Omental fat pad (tissue), 4 donors: ENCODE measurements around the gene PP2D1. TPM values are rescaled to one million over a fixed set of nuclear protein-coding genes. Genes with fewer than 3 reads are reported as not detected.
"Not testable (repeated sequence)": the region's sequence is repeated elsewhere in the genome, so short reads cannot be mapped to it uniquely, and the experiment has no call there.

Experiments used
- ATAC-seq: fragments of 150-250 bp; one replicate; pipeline ENCODE4 v1.9.1; 2016; ENCODE audit warnings: mild to moderate bottlenecking, moderate library complexity; ENCODE audit not compliant: low FRiP score
- DNase-seq: peaks from one replicate; pipeline ENCODE4 v3.0.0-alpha.2; 2019; ENCODE audit warnings: low spot score
- CTCF ChIP-seq, 3 donors: fragments of 450-650 bp; IDR thresholded peaks; one replicate each; pipeline ENCODE4 v1.5.1; 2016 to 2017; ENCODE audit warnings: antibody characterized with exemption in 3 of 3, mild to moderate bottlenecking in 3 of 3, moderate library complexity in 2 of 3
- total RNA-seq, 4 donors: library from RNA; depleted of rRNA; stranded (reverse); fragments of >200 nt; gene quantifications; one replicate each; pipeline ENCODE4 v1.1.0, GENCODE V29; 2016

The PP2D1 gene
- total RNA-seq, 4 donors from 2014 or later, result not detected

GRCh38 chr3:20027136-20027535 lies 15.1 kb upstream of the PP2D1 start:
- ATAC-seq (no peak), DNase-seq (no peak)
- TF ChIP-seq CTCF (IDR thresholded peaks at IDR 0.05), result no peak

GRCh38 chr3:20023623-20024405 lies 11.8 kb upstream of the PP2D1 start:
- DNase-seq, result no peak
- peak; percentile 48 for ATAC-seq
- no peak for TF ChIP-seq CTCF (IDR thresholded peaks at IDR 0.05)

- ATAC-seq (no peak), DNase-seq (no peak)
- no peak for TF ChIP-seq CTCF (IDR thresholded peaks at IDR 0.05)
Observed at GRCh38 chr3:20022954-20023622, 11.0 kb upstream of the PP2D1 start.

- not testable (repeated sequence) for ATAC-seq
Observed at GRCh38 chr3:20016076-20016475, 4.0 kb upstream of the PP2D1 start.

GRCh38 chr3:20015525-20015924 lies 3.5 kb upstream of the PP2D1 start:
- no peak for DNase-seq
- no peak for ATAC-seq
- no peak for TF ChIP-seq CTCF (IDR thresholded peaks at IDR 0.05)

More at GRCh38 chr3:20016076-20016475, 4.0 kb upstream of the PP2D1 start:
- DNase-seq, result not testable (repeated sequence)

- TF ChIP-seq CTCF (IDR thresholded peaks at IDR 0.05), result no peak
- DNase-seq (no peak), ATAC-seq (no peak)
Observed at GRCh38 chr3:20013396-20013795, 1.3 kb upstream of the PP2D1 start.

- ATAC-seq (no peak), DNase-seq (no peak)
- no peak for TF ChIP-seq CTCF (IDR thresholded peaks at IDR 0.05)
Observed at GRCh38 chr3:20008646-20009045, 3.4 kb downstream of the PP2D1 start.
